ENCODE measurements around the gene CP.

DNA sequence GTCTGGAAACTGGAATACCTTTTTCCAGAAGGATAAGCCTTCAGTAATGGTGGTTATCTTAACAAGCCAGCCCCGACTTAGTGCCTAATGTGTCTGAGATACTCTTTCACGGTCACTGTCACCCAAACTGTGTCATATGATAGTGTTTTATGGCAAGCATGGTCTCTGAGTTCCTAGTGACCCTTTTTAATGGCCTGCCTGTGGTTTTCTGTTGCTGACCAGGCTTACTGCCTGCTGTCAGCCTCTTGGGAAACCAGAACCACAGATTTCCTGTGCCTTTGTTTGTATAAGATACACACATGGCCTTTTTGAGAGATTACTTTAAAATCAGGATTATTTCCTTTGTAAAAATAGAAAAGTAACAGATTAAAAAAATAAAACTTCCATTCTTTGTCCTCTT is 69.8 kb downstream of the CP start:
- TF ChIP-seq, protein P1, sequence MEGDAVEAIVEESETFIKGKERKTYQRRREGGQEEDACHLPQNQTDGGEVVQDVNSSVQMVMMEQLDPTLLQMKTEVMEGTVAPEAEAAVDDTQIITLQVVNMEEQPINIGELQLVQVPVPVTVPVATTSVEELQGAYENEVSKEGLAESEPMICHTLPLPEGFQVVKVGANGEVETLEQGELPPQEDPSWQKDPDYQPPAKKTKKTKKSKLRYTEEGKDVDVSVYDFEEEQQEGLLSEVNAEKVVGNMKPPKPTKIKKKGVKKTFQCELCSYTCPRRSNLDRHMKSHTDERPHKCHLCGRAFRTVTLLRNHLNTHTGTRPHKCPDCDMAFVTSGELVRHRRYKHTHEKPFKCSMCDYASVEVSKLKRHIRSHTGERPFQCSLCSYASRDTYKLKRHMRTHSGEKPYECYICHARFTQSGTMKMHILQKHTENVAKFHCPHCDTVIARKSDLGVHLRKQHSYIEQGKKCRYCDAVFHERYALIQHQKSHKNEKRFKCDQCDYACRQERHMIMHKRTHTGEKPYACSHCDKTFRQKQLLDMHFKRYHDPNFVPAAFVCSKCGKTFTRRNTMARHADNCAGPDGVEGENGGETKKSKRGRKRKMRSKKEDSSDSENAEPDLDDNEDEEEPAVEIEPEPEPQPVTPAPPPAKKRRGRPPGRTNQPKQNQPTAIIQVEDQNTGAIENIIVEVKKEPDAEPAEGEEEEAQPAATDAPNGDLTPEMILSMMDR (IDR thresholded peaks at IDR 0.05; ENCODE audit: insufficient read depth, low read length) = no peak
- TF ChIP-seq GABPA (IDR thresholded peaks at IDR 0.05; ENCODE audit: low read depth) = no peak
- TF ChIP-seq SPI1 (IDR thresholded peaks at IDR 0.05; ENCODE audit: borderline replicate concordance, low read depth) = no peak
- no peak for TF ChIP-seq POLR2AphosphoS5 (IDR thresholded peaks at IDR 0.05; ENCODE audit: low read depth)
- TF ChIP-seq, protein P2, sequence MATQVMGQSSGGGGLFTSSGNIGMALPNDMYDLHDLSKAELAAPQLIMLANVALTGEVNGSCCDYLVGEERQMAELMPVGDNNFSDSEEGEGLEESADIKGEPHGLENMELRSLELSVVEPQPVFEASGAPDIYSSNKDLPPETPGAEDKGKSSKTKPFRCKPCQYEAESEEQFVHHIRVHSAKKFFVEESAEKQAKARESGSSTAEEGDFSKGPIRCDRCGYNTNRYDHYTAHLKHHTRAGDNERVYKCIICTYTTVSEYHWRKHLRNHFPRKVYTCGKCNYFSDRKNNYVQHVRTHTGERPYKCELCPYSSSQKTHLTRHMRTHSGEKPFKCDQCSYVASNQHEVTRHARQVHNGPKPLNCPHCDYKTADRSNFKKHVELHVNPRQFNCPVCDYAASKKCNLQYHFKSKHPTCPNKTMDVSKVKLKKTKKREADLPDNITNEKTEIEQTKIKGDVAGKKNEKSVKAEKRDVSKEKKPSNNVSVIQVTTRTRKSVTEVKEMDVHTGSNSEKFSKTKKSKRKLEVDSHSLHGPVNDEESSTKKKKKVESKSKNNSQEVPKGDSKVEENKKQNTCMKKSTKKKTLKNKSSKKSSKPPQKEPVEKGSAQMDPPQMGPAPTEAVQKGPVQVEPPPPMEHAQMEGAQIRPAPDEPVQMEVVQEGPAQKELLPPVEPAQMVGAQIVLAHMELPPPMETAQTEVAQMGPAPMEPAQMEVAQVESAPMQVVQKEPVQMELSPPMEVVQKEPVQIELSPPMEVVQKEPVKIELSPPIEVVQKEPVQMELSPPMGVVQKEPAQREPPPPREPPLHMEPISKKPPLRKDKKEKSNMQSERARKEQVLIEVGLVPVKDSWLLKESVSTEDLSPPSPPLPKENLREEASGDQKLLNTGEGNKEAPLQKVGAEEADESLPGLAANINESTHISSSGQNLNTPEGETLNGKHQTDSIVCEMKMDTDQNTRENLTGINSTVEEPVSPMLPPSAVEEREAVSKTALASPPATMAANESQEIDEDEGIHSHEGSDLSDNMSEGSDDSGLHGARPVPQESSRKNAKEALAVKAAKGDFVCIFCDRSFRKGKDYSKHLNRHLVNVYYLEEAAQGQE (IDR thresholded peaks at IDR 0.05; ENCODE audit: insufficient replicate concordance, low read depth) = no peak

Data from HL-60 (cell line).